ENCODE data around the gene CBL. TPM values are rescaled to one million over a fixed set of nuclear protein-coding genes. Genes with fewer than 3 reads are reported as not detected.
"Not testable (repeated sequence)": the region's sequence is repeated elsewhere in the genome, so short reads cannot be mapped to it uniquely, and the experiment has no call there.

Gene CBL
- total RNA-seq, 6 experiments from 2014 or later = 24.2 to 31.2 (median 26.1) TPM

DNA sequence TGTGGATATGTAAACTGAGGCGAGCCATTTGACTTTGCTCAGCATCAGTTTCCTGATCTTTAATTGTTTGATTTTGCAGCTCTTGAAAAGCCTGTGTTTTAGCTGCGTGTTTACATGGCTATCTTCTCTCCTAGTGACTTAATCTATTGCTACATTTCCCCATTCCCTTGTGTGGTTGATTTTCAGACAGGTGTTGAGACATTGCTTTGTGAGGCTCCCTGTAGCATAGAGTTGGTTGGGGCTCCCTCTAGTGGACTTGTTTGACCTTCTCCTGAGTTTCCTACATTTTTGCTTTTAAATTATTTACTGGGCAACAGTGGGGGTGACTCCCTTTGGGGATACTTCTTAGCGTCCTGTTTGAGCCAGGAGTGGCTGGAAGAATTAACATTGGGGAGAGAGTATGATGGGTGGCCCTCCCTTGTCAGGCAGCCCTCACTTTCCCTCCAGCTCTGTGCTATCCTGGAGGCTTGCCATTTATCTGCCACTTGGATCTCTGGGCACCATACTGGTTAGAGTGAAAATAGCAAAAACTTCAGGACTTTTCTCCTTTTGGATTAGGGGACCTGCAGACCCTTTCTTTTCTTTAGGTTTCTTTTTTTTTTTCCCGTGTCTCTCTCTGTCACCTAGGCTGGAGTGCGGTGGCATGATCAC lies 9.2 kb upstream of the CBL start:
- Mint-ChIP-seq H3K4me1 (ENCODE audit: low read depth) (peaks cover 15% of the 10 kb centered on the region), H3K27me3 (ENCODE audit: insufficient read depth) (peaks cover 10% of the 10 kb centered on the region), H3K9me3 (no peaks in the 10 kb centered on the region), H3K36me3 (ENCODE audit: low read depth) (no peaks in the 10 kb centered on the region), H3K4me3 (no peak overlapping the region), H3K27ac (no peak overlapping the region)
- DNase-seq = peak; percentile 77
- TF ChIP-seq, protein P1, sequence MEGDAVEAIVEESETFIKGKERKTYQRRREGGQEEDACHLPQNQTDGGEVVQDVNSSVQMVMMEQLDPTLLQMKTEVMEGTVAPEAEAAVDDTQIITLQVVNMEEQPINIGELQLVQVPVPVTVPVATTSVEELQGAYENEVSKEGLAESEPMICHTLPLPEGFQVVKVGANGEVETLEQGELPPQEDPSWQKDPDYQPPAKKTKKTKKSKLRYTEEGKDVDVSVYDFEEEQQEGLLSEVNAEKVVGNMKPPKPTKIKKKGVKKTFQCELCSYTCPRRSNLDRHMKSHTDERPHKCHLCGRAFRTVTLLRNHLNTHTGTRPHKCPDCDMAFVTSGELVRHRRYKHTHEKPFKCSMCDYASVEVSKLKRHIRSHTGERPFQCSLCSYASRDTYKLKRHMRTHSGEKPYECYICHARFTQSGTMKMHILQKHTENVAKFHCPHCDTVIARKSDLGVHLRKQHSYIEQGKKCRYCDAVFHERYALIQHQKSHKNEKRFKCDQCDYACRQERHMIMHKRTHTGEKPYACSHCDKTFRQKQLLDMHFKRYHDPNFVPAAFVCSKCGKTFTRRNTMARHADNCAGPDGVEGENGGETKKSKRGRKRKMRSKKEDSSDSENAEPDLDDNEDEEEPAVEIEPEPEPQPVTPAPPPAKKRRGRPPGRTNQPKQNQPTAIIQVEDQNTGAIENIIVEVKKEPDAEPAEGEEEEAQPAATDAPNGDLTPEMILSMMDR (IDR thresholded peaks at IDR 0.05) = peak; percentile 91

DNA sequence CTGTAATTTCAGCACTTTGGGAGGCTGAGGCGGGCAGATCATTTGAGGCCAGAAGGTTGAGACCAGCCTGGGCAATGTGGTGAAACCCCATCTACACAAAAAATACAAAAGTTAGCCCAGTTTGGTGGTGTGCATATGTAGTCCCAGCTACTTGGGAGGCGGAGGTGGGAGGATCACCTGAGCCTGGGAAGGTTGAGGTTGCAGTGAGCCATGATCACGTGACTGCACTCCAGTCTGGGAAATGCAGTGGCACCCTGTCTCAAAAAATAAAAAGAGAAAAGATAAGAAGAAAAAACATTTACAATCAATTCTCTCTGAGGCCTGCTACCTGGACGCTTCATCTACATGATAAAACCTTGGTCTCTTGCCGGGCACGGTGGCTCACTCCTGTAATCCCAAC lies 7.2 kb upstream of the CBL start:
- DNase-seq = no peak
- H3K36me3 Mint-ChIP-seq (ENCODE audit: low read depth) = no peaks in the 10 kb centered on the region
- H3K4me1 Mint-ChIP-seq (ENCODE audit: low read depth) = peaks cover 15% of the 10 kb centered on the region
- no peaks in the 10 kb centered on the region for H3K9me3 Mint-ChIP-seq
- no peak overlapping the region for H3K27ac Mint-ChIP-seq
- TF ChIP-seq, protein P1 (IDR thresholded peaks at IDR 0.05) = no peak
- H3K27me3 Mint-ChIP-seq (ENCODE audit: insufficient read depth) = peaks cover 4% of the 10 kb centered on the region
- no peak overlapping the region for H3K4me3 Mint-ChIP-seq

DNA sequence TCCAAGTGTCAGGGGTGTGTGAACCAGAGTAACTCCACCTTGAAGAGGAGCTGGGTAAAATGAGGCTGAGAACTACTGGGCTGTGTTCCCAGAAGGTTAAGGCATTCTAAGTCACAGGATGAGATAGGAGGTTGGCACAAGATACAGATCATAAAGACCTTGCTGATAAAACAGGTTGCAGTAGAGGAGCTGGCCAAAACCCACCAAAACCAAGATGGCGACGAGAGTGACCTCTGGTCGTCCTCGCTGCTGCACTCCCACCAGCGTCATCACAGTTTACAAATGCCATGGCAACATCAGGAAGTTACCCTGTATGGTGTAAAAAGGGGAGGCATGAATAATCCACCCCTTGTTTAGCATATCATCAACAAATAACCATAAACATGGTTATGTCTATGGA lies 4.9 kb upstream of the CBL start:
- not testable (repeated sequence) for DNase-seq; H3K36me3 Mint-ChIP-seq (ENCODE audit: low read depth); H3K27me3 Mint-ChIP-seq (ENCODE audit: insufficient read depth); H3K9me3 Mint-ChIP-seq; H3K4me3 Mint-ChIP-seq; H3K27ac Mint-ChIP-seq
- H3K4me1 Mint-ChIP-seq (ENCODE audit: low read depth) = peaks cover 14% of the 10 kb centered on the region

DNA sequence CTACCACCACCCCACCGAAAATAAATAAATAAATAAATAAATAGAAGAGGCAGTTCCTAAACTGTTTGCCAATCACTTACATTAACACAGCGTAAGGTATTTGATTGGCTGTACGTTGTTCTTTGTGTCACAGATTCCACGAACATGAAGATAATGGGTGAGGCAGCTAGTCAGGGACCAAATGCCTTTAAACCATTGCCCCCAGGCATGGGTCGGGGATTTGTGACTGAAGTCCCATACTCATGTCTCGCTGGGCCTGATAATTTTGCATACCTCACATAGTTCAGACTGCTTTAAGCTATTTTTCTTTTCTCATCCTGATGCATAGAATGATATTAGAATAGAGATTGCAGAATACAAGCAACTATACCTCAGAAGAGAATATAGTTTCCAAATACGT lies 3.6 kb upstream of the CBL start:
- H3K4me1 Mint-ChIP-seq (ENCODE audit: low read depth) = peaks cover 19% of the 10 kb centered on the region
- no peaks in the 10 kb centered on the region for H3K9me3 Mint-ChIP-seq
- peaks cover 4% of the 10 kb centered on the region for H3K27me3 Mint-ChIP-seq (ENCODE audit: insufficient read depth)
- TF ChIP-seq, protein P1 (IDR thresholded peaks at IDR 0.05) = no peak
- H3K27ac Mint-ChIP-seq = no peak overlapping the region
- no peak overlapping the region for H3K4me3 Mint-ChIP-seq
- no peak for DNase-seq
- peaks cover 4% of the 10 kb centered on the region; the same call in 1 of the 2 replicates for H3K36me3 Mint-ChIP-seq (ENCODE audit: low read depth)

GRCh38 chr11:119204066-119204465 lies 2.1 kb upstream of the CBL start:
- Mint-ChIP-seq H3K4me3 (no peak overlapping the region), H3K27ac (no peak overlapping the region), H3K36me3 (ENCODE audit: low read depth) (peaks cover 4% of the 10 kb centered on the region; the same call in 1 of the 2 replicates), H3K9me3 (no peaks in the 10 kb centered on the region), H3K4me1 (ENCODE audit: low read depth) (peaks cover 29% of the 10 kb centered on the region), H3K27me3 (ENCODE audit: insufficient read depth) (peaks cover 4% of the 10 kb centered on the region)
- TF ChIP-seq, protein P1 (IDR thresholded peaks at IDR 0.05) = no peak
- DNase-seq = no peak

DNA sequence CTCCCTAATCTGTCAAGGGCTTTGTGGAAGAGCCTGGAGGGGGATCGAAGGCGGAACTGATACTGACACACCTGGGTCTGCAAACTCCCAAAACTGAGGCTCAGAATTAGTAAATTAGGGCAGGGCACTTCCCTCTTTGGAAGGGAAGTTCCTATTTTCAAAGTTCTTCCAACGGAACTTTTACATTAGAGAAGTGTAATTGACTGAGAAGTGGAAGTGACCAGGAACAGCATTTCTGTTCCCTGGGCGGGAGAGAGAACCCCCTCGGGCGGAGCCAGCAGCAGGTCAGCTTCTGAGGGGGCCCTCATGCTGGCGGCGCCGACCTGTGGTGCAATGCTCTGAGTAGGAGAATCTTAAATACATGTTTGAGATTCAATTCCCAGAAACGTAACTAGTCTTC lies 1.1 kb upstream of the CBL start:
- H3K9me3 Mint-ChIP-seq = no peaks in the 10 kb centered on the region
- no peak for DNase-seq
- peaks cover 4% of the 10 kb centered on the region; the same call in 1 of the 2 replicates for H3K36me3 Mint-ChIP-seq (ENCODE audit: low read depth)
- peak overlapping the region; percentile 24; the same call in 1 of the 2 replicates for H3K27ac Mint-ChIP-seq
- peaks cover 4% of the 10 kb centered on the region for H3K27me3 Mint-ChIP-seq (ENCODE audit: insufficient read depth)
- TF ChIP-seq, protein P1 (IDR thresholded peaks at IDR 0.05) = no peak
- H3K4me3 Mint-ChIP-seq = peak overlapping the region; percentile 88
- H3K4me1 Mint-ChIP-seq (ENCODE audit: low read depth) = peaks cover 38% of the 10 kb centered on the region

All from HFFc6 (cell line).